A673 (cell line): ENCODE data around the gene OSTN. TPM values are rescaled to one million over a fixed set of nuclear protein-coding genes. Genes with fewer than 3 reads are reported as not detected.

Experiments used
- BruUV-seq: library from RNA; stranded (reverse); fragments of 400-500 nt; replicated peaks from 2 replicates; lab custom pipeline; 2021; lab: Mats Ljungman, UMichigan
- CTCF ChIA-PET: fragments of 300-600 bp; sonication (Branson Sonifier 250); formaldehyde crosslinking; loops from one replicate; lab custom pipeline; 2022; ENCODE audit warnings: antibody characterized with exemption; lab: Charles Lee
- POLR2A ChIA-PET: fragments of 300-600 bp; sonication (Branson Sonifier 250); formaldehyde crosslinking; loops from one replicate; lab custom pipeline; 2022; ENCODE audit warnings: antibody characterized with exemption; ENCODE audit not compliant: low non-redundant PET; lab: Charles Lee
- DNase-seq: peaks from one replicate; pipeline ENCODE4 v3.0.0-alpha.2; 2015; ENCODE audit warnings: low spot score
- H3K27ac ChIP-seq: fragments of 200-600 bp; sonication (generic); 2 replicates; pipeline ENCODE4 v1.5.1; 2016; ENCODE audit warnings: mixed run types, low read depth, mild to moderate bottlenecking, mixed read lengths, antibody characterized with exemption, low read length; ENCODE audit not compliant: poor library complexity, severe bottlenecking
- H3K27me3 ChIP-seq: fragments of 200-600 bp; sonication (generic); replicated peaks from 2 replicates; pipeline ENCODE4 v1.6.1; 2017; ENCODE audit warnings: mixed run types, low read depth, mild to moderate bottlenecking, mixed read lengths, antibody characterized with exemption, low read length; ENCODE audit not compliant: insufficient read depth, poor library complexity
- H3K36me3 ChIP-seq: fragments of 200-600 bp; sonication (generic); 2 replicates; pipeline ENCODE4 v1.6.1; 2016; ENCODE audit warnings: mixed run types, mild to moderate bottlenecking, mixed read lengths, antibody characterized with exemption, low read length; ENCODE audit not compliant: insufficient read depth, poor library complexity, severe bottlenecking
- H3K4me1 ChIP-seq: fragments of 200-600 bp; sonication (generic); 2 replicates; pipeline ENCODE4 v1.6.1; 2017; ENCODE audit warnings: mixed run types, mild to moderate bottlenecking, mixed read lengths, antibody characterized with exemption, low read length; ENCODE audit not compliant: insufficient read depth, poor library complexity, severe bottlenecking
- H3K4me3 ChIP-seq: fragments of 200-600 bp; sonication (generic); 2 replicates; pipeline ENCODE4 v1.5.1; 2016; ENCODE audit warnings: low read depth, mixed run types, mild to moderate bottlenecking, mixed read lengths, low read length; ENCODE audit not compliant: poor library complexity, severe bottlenecking
- H3K9me3 ChIP-seq: fragments of 200-600 bp; sonication (generic); 2 replicates; pipeline ENCODE4 v1.6.1; 2016; ENCODE audit warnings: mixed run types, low read depth, mild to moderate bottlenecking, mixed read lengths, antibody characterized with exemption, low read length; ENCODE audit not compliant: poor library complexity, severe bottlenecking
- CTCF ChIP-seq: fragments of 300-800, 200-600 bp; sonication (generic); conservative IDR thresholded peaks from 2 replicates; pipeline ENCODE4 v1.5.1; 2017; ENCODE audit warnings: low read depth, mild to moderate bottlenecking, antibody characterized with exemption, low read length, moderate library complexity, mixed read lengths
- EZH2 ChIP-seq: fragments of 200-600 bp; sonication (generic); IDR thresholded peaks from 2 replicates; pipeline ENCODE4 v1.6.1; 2017; ENCODE audit warnings: borderline replicate concordance, low read depth, mild to moderate bottlenecking, mixed read lengths, antibody characterized with exemption, low read length; ENCODE audit not compliant: poor library complexity, severe bottlenecking
- intact Hi-C: fragments of 100-400 bp; cut with micrococcal nuclease; formaldehyde crosslinking; loops from one replicate; pipeline ENCODE4 v1.10.0; 2022; ENCODE audit not compliant: unreplicated experiment
- total RNA-seq: library from RNA; stranded (reverse); gene quantifications from 2 replicates; pipeline ENCODE4 v1.2.3, GENCODE V29; 2021

The OSTN gene
- total RNA-seq, 1 experiment from 2014 or later: not detected

- CTCF ChIA-PET: no interaction called here
- intact Hi-C loops: loop anchor here (5.0 kb wide), 1 partner anchor 77 kb away; no protein-coding TSS in a partner anchor
- no peak for TF ChIP-seq CTCF
- no peak for TF ChIP-seq EZH2
- Histone ChIP-seq H3K27me3 (no peaks in the 10 kb centered on the region), H3K36me3 (no peaks in the 10 kb centered on the region), H3K4me3 (no peak overlapping the region), H3K9me3 (no peaks in the 10 kb centered on the region), H3K4me1 (peaks cover 6% of the 10 kb centered on the region), H3K27ac (no peak overlapping the region)
- DNase-seq: no peak
- POLR2A ChIA-PET: no interaction called here
- no TSS peak for BruUV-seq
These were observed 61.6 kb downstream of the OSTN start for GRCh38 chr3:191260431-191261303.

GRCh38 chr3:191261304-191261638, 62.2 kb downstream of the OSTN start:
- H3K27me3 ChIP-seq: no peaks in the 10 kb centered on the region
- DNase-seq: no peak
- no peak overlapping the region for H3K4me3 ChIP-seq
- TF ChIP-seq EZH2 (no peak), CTCF (no peak)
- H3K9me3 ChIP-seq: no peaks in the 10 kb centered on the region
- ChIA-PET CTCF (no interaction called here), POLR2A (no interaction called here)
- H3K36me3 ChIP-seq: no peaks in the 10 kb centered on the region
- H3K27ac ChIP-seq: no peak overlapping the region
- intact Hi-C loops: loop anchor here (5.0 kb wide), 1 partner anchor 76 kb away; no protein-coding TSS in a partner anchor
- no TSS peak for BruUV-seq
- peaks cover 6% of the 10 kb centered on the region for H3K4me1 ChIP-seq

GRCh38 chr3:191262650-191263049, 63.6 kb downstream of the OSTN start:
- no peaks in the 10 kb centered on the region for H3K9me3 ChIP-seq
- H3K4me3 ChIP-seq: no peak overlapping the region
- no peaks in the 10 kb centered on the region for H3K36me3 ChIP-seq
- H3K27ac ChIP-seq: no peak overlapping the region
- ChIA-PET POLR2A (no interaction called here), CTCF (no interaction called here)
- no peaks in the 10 kb centered on the region for H3K4me1 ChIP-seq
- intact Hi-C loops: loop anchor here (5.0 kb wide), 1 partner anchor 75 kb away; no protein-coding TSS in a partner anchor
- no peaks in the 10 kb centered on the region for H3K27me3 ChIP-seq
- TF ChIP-seq EZH2 (no peak), CTCF (no peak)
- no TSS peak for BruUV-seq
- DNase-seq: no peak
